GM19328 (cell line): Measurements from ENCODE around the gene SNCA.

Experiments used
- ATAC-seq: cut with Tn5 transposase; IDR thresholded peaks from one replicate; pipeline ENCODE4 v1.9.1; 2021; ENCODE audit warnings: mild to moderate bottlenecking, moderate library complexity; ENCODE audit not compliant: unreplicated experiment

The SNCA gene

GRCh38 chr4:89836897-89837384, at the start of gene SNCA:
SNCA (minus strand) TSS chr4:89837161; CDS start chr4:89835667, 1,494 bp downstream.
- no peak for ATAC-seq

- ATAC-seq, result no peak
Observed at GRCh38 chr4:89879215-89879614, 42.3 kb upstream of the SNCA start.

- no peak for ATAC-seq
Observed at GRCh38 chr4:89878611-89879010, 41.6 kb upstream of the SNCA start.

GRCh38 chr4:89876548-89876947, 39.6 kb upstream of the SNCA start:
- ATAC-seq, result no peak

DNA sequence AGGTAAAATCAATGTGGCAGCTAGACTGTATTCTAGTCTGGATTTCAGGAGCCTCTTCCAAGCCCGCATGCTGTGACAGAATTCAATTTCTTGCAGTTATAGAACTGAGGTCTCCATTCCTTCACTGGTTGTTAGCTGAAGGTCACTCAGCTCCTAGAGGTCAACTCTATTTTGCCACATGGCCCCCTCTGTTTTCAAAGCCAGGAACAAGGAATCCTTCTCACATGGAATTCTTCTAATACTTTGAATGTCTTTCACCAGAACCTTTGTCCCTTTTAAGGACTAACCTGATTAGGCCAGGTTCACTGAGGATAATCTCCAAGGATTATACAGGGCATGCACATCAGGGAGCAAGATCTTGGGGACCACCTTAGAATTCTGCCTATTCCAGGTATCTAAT, 34.2 kb upstream of the SNCA start:
- no peak for ATAC-seq

GRCh38 chr4:89868999-89869589, 32.1 kb upstream of the SNCA start:
- ATAC-seq, result no peak

GRCh38 chr4:89868276-89868675, 31.3 kb upstream of the SNCA start:
- ATAC-seq, result no peak

- no peak for ATAC-seq
Observed at GRCh38 chr4:89863533-89863932, 26.6 kb upstream of the SNCA start.

GRCh38 chr4:89860971-89861370, 24.0 kb upstream of the SNCA start:
- no peak for ATAC-seq

DNA sequence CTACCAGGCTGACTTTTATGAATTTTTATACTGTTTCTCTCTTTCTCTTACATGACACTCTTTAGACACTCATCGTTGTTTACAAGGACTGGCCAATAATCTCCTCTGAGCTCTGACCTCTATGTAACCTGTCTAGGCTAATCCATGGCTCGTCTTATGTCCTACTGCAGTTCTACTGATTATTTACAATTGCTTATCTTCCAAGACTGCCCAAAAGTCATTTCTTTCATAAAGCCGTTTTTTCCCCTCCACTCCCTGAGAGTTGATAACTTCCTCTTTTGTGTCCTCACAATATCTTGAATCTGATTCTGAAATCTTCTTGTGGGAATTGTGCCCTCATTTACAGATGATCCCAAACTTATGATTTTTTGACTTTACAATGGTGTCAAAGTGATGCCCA, 18.3 kb upstream of the SNCA start:
- no peak for ATAC-seq

DNA sequence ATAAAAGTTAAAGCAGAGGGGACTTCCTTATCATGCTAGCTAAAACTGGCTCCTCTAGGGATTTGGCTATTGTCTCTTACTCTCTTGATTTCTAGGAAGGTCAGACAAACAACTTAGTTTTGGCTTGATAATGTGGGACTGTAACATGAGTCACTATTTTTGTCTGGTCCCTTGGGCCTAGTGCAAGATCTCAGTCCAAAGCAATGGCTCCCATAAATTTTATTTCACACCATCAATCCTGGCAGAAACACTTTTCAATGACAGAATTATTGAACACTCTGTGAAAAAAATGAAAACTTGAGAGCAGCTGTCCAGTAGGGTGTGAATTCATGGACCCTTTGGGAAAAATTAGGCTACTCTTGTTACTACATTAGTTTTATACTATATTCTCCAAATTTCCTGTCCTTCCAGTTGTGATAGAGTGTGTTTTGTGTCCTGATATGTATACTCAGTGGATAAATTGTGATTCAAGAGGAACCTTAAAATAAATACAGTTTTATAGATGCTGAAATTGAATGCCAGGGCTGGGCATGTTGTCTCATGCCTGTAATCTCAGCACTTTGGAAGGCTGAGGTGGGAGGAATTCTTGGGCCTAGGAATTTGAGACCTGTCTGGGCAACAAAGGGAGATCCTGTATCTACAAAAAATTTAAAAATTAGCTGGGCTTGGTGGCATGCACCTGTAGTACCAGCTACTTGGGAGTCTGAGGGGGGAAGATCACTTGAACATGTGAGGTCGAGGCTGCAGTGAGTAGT, 10.8 kb upstream of the SNCA start:
- no peak for ATAC-seq

- no peak for ATAC-seq
Observed at GRCh38 chr4:89839558-89839957, 2.6 kb upstream of the SNCA start.

- ATAC-seq, result no peak
Observed at GRCh38 chr4:89837993-89838390, 1.0 kb upstream of the SNCA start.

- no peak for ATAC-seq
Observed at GRCh38 chr4:89837385-89837992, 528 bp upstream of the SNCA start.

DNA sequence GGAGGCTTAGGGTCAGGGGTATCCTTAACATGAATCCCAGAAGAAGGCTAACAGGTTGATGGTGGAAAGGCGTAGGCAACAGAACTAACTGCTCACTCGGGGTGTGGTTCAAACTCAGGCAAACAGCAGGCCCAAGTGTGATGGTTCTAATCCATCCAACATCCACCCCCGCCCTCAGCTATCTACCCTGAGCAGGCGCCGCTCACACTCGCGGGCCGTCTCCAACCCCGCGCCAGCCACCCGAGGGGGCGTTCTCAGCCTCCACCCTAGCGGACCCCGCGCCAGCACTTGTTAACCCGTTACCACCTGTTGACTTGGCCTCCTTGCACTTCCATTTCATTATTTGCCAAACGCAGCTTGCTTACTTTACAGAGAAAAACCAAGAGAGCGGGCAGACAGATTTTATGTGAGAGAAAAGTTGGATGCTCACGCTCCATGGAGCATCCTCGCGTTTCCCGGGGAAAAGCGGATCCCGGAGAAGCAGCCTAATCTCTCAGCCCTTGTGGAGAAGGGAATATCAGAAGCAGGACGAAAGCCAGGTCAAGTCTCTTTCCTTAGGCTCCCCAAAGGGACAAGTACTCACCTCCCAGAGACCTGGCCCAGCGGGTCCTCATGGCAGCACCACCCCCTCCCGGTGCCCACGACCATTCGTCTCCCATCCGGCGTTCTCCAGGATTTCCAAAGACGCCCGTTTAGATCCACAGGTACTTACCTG, 773 bp downstream of the SNCA start:
- ATAC-seq, result no peak

DNA sequence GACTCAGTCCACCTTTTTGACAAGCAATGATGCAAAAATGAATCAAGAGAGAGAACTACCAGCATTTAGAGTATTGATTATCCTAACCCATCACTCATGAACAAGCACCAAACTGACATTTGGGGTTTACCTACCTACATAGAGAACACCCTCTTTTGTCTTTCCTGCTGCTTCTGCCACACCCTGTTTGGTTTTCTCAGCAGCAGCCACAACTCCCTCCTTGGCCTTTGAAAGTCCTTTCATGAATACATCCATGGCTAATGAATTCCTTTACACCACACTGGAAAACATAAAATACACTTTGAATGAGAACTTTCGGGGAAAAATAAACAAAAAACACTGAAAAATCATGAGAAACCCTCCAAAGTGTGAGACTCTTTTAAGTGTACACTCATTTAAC, 1.5 kb downstream of the SNCA start:
- ATAC-seq, result no peak

GRCh38 chr4:89834486-89835209, 2.3 kb downstream of the SNCA start:
- ATAC-seq, result no peak

DNA sequence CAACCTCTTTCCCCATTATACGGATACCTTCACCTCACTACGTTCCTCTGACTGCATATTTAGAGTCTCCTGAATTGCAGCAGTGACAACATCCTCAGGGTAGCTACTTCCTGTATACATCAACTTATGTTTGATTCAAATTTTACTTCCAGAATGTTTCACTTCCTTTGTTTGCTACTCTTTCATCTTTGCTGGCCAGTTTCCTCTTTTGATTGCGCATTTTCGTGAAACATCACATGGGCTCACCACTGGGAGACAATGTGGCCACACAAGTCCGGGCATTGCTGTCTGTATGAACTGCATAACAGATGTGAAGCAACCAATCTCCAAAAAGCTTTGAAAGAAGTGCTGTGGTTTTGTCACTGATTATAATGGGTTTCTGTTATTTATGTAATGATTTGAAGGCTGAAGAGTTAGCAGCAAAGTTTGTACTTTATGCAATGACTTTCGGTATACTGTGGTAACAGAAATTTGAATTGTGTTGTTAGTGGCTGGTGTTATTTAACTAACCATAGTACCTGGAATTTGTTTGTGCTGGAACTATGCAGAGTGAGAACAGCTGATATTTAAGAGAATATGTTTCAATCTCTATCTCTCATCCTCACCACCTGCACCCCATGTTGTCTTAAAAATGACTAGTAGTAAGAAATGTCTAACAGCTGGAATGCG, 7.4 kb downstream of the SNCA start:
- ATAC-seq, result peak; percentile 79

- no peak for ATAC-seq
Observed at GRCh38 chr4:89823416-89823815, 13.5 kb downstream of the SNCA start.

DNA sequence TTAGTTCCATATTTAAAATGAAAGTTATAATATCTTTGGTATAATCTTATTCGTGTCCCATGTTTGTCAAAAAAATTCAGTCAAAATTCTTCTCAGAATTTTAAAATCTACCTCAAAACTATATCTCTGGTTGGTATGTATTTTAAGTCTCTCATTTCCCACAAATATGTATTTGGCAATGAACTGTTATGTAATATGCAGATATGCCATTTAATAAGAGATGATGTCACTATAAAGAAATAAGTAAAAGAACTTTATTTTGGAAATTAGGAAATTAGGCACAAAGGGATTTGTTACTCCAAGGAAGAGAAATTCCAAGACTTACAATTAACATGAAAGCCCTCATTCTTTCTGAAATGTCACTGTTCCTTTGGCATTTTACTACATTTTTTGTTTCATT, 15.3 kb downstream of the SNCA start:
- ATAC-seq, result no peak
